CD4-positive, alpha-beta T cell treated with Interleukin-21 for 1 hour (primary cell): ENCODE measurements around the gene EYA4.

Source experiments
- DNase-seq: peaks from one replicate; pipeline ENCODE4 v3.0.0-alpha.2; 2020

Gene EYA4

DNA sequence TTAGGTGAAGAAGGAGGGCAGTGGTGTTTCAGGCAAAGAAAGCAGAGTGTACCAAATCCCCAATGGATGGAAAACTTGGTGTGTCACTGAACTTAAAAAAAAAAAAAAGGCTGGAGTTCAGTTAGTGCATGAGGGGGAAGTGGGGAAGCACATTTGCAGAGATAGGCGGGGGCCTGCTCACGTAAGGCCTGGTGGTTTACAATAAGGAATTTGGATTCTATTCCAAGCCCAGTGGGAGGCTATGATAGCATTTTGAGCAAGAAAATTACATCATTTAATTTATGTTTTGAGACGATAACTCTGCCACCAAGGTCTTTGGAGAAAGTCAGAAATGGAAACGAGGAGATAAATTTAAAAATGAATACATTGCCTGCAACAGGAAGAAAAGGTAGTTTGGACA, 225.5 kb downstream of the EYA4 start:
- no peak for DNase-seq

DNA sequence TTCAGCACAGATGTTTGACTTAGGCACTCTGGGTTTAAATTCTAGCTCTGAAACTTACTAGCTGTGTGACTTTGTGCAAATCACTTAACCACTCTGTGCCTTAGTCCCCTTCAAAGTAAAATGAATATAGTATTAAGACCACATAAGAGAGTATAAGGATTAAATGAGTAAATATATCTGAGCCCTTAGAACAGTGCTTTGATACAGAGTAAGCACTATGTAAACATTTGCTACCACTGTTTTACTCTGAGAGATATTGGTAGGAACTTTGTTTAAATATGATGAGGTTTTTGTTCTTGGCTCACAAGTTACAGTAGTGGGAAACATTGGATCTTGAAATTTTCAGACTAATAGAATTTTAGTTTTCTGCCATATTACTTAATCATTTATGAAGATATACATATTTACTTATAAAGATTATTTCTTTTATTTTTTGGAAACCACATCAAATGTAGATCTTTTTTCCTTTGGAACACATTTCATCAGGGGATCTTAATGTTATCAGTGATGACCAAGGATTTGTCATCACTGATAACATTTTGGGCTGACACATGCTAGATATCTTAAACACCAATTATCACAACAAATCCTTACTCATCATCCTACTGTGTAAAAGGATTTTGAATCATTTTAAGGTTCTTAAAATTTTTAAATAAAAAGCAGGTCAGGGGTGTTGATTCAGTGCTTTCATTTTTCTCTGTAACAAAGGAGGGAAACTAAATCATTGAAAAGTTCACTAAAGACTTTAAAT, 226.2 kb downstream of the EYA4 start:
- no peak for DNase-seq

DNA sequence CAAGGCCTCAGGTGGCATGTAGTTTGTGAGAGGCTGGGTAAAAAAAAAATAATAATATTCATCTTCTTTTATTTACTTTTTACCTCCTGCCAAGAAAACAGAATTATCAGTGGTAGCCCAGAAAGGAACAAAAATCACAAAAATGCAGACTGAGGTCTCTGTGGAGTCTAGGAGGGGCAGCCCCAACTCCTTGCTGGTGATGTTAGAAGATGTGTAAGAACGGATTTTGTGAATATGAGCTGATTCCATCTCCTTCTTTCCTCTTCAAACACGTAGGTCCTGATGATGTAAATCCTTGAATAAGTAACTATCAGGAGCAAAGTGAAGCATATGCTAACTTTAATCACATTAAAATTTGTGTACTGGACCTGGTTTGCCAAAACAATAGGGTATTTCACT, 226.8 kb downstream of the EYA4 start:
- no peak for DNase-seq

DNA sequence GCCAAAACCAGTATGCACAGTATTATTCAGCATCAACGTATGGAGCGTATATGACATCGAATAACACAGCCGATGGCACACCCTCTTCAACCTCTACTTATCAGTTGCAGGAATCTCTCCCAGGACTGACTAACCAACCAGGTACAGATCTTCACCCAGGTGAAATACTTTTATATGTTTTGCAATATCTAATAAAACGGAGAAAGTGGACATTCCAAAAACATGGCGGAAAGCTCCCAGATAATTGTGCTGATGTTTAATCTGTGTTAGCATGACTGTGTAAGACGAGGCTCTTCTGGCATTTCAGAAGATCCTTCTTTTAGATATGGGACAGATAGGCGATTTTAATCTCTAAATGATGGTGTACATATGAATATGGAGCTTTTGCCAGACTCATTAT, 227.4 kb downstream of the EYA4 start:
- DNase-seq: no peak

DNA sequence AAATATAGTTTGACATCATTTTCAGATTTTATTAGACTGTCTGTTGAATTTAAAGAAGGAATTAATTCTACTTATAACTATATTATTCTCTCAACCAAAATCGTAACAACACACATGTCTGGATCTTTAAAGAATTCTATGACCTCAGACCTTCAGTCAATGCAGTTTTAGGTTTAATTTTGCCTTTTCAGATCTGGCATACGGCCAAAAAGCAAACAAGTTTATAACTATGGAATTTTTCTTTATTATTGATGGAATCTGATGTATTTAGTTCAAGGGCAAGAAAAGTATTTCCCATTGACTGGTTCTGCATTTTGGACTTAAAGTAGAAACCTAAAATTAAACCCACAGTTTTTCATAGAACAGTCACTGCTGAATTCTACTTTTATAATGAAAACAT, 233.4 kb downstream of the EYA4 start:
- DNase-seq: no peak

DNA sequence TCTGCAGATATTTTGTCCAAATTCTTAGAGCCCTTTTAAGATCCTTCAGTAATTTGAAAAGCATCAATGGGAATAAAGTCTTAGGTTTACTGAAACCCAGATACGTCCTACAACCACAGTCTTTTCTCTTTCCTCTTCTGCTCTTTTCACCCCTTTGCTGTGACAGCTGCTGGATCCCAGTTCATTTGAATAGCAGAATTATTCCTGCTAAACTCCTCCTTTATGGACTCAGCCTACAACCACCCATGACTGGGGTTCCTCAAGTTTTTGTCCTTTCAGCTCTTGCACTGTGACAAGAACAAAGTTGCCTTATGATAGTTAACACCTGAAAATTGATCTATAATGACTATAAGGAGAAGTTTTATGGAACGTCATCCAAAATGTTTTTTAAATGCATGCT, 237.5 kb downstream of the EYA4 start:
- no peak for DNase-seq

DNA sequence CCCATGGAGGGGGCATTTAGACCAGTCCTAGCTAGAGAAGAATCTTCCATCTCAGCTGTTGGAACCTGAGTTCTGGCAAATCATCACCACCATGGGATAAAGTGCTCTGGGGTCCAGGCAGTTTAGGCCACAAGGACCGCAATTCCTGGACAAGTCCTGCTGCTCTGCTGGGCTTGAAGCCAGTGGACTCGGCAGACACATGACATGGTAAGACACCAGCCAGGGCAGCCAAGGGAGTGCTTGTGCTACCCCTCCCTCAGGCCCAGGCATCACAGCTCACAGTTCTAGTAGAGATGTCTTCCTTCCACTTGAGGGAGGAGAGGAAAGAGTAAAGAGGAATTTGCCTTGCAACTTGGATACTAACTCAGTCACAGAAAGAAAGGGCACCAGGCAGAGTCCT, 246.0 kb downstream of the EYA4 start:
- no peak for DNase-seq

DNA sequence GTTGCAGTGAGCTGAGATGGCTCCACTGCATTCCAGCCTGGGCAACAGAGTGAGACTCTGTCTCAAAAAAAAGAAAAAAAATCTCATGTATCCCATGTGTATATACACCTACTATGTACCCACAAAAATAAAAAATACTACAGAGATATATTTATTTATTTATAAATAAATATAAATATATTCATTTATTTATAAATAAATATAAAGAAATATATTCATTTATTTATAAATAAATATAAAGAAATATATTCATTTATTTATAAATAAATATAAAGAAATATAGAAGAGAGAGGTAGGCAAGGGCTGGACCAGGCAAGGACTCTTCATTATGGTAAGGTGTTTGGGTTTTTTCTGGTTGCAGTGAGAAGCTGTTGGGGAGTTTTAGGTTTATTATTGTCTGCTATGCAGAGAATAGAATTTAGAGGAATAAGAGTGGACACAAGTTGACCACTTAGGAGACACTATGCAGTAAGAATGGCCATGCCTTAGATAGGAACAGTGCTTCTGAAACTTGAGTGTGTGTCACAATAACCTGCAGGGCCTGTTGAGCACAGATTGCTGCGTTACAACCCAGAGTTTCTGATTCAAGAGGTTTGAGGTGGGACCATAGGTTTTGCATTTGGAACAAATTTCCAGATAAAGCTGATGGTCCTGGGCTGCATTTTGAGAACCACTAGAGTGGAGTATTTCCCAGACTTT, 254.2 kb downstream of the EYA4 start:
- no peak for DNase-seq

DNA sequence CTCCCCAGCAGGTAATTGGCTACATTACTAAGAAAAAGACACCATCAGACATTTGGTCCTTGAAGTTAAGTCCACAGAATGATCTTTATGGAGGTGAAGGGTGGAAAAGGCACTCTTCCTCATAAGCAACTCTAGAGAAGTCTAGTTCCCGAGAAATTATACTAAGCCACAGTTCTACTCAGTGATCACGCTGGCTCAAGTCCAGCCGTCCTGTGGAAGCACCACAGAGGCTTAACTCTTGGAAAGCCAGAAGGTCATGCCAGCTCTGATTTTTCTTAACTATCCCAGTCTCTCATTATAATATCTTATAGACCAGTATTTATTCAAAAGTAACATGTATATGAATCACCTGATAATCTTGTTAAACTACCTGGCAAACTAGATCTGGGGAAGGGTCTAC, 258.5 kb downstream of the EYA4 start:
- no peak for DNase-seq

DNA sequence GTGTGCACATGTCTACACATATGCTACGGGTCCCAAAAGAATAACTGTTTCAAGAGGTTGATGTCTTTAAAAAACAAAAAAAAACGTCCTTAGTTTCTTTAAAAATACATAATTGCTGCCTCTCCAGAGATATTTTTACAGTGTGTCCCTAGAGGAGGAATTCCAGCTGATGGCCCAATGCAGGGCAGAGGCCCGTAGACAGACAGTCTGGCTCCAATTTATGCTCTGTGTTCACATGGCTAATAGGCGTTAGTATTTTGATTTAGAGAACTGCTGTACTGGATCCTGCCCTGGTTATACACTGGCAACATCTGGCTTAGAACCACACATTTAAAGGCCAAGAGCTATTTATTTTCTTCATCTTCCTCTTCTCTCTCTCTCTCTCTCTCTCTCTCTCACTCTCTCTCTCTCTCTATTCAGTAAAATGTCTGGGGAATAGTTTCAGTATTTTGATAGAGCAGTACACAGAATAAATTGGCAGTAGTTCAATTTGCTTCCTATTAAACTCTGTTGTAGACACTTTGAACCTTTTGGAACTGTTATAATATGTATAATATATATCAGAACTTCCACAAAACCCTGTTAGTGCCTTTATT, 260.6 kb downstream of the EYA4 start:
- DNase-seq: no peak

DNA sequence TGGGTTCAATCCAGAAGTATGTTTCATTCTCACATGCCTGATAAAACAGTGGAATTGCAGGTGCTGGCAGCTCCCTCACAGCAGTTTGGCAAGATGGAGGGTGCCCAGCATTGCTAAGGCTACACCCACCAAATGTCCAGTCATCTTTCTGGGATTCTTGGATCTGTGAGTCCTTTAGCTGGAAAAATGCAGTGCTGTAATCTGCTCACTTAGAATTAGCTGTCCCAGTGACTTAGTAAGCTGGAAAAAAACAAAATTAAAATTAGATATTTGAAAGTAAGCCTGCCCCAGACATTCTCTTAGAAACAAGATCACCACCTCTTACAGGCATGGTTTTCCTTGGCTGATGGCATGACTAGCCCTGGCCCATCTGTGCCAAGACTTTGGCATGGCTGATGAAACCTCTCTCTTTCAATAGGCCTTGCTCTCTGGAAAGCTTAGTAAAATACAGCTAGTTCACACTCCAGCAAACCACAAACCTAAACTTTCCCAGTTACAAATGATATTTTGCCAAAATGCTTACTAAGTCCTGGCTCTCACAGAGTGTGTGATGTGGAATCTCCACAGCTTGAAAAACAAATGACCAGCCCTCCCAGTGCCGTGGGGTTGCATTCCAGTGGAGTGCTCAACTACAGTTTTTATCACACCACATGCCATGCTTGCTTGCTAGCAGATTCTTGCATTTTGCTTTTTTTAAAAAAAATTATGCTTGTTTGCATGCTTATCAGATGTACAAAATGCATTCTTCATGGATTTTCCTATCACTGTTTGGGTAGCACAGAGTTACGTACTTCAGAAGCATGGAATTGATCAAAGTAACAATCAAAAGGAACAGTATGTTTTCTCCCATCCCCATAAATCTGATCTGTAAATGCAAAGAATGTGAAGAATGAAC, 261.5 kb downstream of the EYA4 start:
- no peak for DNase-seq

DNA sequence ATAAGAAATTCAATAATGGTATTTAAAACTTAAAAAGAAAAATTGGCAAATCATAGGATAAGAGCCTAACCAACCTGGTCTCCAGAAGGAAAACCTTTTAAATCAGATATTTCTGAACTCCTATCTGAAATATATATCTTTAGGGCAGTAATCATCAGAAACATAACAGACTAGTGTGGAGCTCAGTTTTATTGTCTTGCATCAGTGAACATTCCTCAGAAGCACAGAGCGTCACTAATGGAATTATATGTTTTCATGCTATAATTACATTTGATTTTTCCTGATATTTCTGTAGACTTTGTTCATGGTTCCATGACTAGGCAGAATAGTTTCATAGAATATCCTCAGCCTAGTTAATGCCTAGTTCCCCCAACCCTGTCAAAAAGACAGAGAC, 262.2 kb downstream of the EYA4 start:
- no peak for DNase-seq

DNA sequence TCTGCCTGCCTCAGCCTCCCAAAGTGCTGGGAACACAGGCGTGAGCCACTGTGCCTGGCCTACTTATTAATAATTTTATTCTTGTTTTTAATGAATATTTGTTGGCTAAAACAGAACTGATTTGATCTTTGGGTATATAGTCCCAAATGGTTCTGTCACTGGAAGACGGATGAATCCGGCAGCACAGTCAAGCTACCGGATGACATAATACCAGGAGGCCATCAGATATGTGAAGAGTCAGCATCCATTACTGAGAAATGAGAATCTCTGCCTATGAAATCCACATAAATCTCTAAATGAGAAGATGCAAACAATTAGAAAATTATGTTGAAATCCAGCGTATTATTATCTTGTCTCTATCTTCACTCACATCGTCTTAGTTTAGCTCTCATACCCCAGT, 263.0 kb downstream of the EYA4 start:
- DNase-seq: no peak

DNA sequence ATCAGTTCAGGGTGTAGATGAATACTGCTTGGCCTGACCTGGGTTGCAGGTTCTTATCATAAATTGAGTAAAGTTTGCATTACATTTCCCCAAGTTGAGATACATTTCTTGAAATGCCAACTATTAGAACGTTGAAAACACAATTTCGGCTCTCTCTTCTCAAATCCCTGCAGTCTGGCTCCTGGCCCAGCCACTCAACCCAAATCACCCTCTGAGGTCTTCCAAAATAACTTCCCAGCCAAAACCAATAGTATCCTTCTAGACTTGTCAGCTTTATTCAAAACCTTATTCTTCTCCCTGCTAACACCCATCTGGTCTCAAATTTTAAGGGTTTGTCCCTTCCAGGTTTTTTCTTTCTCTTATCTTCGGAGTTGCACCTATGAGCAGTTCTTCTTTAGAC, 263.6 kb downstream of the EYA4 start:
- DNase-seq: no peak

DNA sequence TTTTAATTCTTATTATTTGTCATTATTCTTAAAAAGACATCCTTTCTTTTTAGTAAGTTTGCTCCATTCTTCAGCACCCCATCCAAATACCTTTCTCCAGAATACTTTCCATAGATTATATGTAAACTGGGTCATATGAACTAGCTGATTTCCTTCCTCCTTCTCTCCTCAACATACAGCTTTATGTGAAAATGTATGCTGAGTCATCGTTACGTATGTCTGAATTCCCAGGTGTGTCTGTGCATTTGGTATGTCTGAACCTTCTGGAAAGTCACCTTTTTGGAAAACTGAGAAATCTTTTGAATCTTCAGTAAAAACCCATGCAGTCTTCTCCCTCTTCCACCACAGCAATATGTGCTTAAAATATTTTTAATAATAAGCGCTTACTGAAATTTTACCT, 264.5 kb downstream of the EYA4 start:
- no peak for DNase-seq

DNA sequence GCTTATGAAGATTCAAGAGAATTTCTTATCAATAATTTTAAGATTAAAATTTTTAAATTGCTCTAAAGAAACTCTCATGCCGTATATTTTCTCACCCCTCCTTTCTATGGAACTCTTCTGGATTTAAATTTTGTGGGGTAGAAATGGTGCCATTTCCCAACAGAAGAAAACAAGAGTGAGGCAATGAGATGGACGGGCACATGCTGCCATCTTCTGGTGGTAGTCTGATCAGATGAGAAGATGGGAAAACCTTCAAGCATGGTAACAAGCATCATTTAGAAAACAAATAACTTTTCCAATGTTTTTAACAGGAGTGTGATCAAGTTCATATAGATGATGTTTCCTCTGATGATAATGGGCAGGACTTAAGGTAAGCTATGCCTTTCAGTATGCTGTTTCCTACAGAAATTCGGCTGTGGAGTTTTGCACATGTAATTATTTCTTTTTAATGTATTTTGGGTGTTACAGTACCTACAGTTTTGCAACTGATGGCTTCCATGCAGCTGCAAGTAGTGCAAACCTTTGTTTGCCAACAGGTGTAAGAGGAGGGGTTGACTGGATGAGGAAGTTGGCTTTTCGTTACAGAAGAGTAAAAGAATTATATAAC, 271.4 kb downstream of the EYA4 start:
- no peak for DNase-seq

DNA sequence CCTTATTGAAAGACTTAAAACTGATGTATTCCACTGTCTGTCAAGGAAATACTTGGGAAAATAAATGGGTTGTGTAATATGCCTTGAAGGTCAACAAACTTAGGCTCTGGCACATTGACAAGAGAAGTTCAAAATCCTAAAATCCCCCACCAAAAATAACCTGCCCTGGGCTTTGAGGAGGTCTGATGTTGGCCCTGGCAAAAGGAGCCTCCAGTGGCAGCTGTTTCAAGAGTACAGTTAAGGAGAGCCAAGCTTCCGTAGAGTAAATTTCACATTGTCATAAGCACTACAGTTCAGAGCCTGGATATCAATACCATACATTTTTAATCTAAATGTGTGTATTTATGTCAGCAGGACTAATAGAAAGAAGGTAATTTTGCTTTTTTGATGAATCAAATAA, 282.7 kb downstream of the EYA4 start:
- no peak for DNase-seq

DNA sequence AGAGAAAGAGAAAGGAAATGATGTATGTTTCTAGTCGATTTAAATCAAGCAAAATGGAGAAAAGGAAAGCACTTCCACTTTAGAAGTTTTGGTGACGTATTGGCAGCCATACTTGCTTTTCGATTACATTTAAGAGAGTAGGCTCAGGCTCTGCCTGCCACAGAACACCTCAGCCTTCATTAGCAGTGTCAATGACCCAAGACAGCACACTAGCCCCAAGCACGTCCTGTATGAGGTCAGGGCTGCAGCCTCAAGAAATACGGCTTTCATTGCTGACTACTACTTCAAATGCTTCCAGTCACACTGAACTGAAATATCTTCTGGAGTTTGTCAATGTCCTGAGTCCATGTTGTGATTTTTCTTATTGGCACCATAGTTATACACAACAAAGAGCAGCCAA, 285.3 kb downstream of the EYA4 start:
- DNase-seq: no peak

DNA sequence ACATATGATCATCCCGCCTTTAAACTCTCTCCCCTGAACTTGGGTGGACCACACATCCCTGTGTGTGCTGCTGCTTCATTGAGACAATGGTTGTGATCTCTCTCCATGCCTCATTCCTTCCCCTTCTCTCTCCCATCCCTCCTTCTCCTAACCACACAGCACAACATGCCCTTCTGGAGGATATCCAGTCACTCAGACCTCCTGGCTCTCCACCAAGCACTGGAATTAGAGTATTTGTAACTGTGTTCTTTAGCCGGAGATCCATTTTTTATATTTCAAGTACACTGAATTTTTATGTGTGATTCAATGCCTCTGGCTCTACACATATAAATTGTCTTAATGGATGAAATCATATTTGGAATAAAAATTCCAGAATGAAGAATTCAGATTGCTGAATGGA, 287.4 kb downstream of the EYA4 start:
- no peak for DNase-seq

DNA sequence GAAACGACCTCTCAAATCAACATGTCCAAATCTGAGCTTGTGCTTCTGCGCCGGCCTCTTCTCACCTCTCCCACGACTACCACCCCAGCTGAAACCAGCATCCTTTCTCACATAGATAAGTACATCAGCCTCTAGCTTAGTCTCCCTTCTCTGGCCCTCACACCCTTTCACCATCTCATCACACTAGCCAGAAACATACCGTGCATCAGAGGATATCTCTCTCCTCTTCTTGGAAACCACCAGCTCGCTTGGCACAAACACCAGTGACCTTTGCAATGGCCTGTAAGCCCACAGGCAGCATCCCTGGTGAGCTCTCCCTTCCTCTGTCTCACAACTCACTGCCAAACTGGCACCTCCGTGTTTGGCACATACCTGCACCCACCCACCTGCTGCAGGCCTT, 291.8 kb downstream of the EYA4 start:
- no peak for DNase-seq

DNA sequence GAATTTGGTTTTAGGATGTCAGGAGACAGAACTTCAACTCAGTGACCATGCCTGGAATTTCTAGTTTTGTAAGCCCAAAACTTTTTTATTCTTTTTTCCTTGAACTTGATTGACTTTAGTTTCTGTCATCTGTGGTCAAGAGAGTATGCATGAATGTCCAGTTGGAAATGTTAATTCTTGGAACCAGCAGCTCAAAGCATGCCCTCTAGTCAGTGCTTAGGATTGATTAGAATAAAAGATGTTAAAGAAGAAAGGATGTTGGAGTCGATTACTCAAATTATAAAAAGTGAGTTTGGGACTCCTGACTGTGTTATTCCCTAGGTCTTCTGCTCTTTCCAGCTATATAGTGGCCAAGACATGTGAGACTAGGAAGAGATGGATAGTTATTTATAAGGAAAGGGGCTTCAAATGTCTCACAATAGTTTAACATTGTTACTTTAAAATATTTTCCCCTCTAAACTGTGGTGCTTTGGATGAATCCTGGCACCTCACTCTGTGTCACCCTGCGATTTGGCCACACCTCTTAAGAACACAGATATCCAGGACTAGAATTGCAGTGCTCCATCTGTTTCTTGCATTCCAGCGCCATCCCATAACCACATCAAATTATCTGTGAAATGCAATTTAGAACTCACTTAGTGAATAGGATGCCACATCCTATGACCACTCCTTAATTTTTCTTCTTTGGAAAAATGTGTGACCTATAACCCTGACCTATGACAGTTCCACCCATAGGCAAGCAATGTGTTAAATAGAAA, 298.5 kb downstream of the EYA4 start:
- no peak for DNase-seq

DNA sequence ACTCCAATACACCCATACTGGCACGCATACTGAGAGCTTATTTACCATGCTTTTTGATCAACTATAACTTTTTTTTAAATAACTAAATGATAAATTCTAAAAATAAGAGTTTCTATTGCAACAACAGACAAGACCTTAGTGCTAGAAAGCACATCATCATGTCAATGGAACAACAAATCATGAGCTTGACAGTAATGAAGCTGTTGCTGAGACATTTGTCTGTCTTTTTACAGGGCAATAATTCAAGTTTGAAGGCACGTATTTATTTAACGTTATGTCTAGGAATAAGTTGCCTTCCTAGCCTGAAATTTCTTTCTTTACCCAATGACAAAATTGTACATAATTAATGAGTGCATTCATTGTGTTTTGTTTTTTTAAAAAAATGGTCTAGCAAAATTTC, 299.2 kb downstream of the EYA4 start:
- no peak for DNase-seq
